Measurements from ENCODE around the gene TMPRSS6. TPM values are rescaled to one million over a fixed set of nuclear protein-coding genes. Genes with fewer than 3 reads are reported as not detected.

TMPRSS6 gene
- total and polyA plus RNA-seq, 2 of the 13 experiments (the other 11 are each of a cell fraction or from before 2014, with no cell fraction given), result 4.2 to 4.8 TPM

DNA sequence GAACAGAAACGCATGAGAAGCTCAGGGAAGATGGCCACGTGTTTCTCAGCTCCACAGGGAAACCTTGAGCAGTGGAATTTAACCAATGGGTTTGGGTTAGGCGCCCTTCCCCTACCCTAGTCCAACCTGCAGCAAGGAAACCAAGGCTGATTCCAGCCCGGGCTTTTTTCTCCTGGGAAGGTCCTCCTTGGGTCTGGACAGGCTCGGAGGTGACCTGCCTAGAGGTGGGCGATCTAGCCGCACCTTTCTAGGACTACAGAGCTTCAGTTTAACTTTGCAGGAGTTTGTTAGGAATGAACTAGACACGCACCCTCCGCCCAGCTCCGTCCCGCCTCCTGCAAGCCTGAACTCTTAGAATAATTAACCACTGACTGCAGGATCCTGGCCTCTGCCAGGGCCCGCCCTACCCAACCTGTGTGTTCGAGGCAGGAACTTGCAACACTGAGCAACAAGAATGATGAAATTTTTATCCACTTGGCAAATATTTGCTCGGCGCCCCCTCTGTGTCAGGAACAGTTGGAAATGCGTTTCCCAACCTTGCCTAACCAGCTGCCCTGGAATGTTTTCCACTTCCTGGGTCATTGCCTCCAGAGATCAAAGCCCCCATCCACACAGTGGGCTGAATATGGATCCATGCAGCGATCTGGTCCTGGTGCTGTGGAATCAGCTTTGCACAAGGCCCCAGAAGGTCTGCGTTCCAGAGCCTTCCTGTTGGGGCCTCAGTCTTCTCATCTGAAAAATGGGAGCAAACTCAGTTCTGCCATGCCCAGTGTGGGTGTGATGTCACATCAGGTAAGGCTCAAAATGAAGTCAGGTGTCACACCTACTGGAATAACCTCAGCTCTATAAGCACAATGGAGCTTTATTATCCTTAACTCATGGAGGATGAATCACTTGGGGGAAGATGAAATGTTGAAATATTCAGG, 76.7 kb downstream of the TMPRSS6 start (continued):
- TF ChIP-seq, protein P1, sequence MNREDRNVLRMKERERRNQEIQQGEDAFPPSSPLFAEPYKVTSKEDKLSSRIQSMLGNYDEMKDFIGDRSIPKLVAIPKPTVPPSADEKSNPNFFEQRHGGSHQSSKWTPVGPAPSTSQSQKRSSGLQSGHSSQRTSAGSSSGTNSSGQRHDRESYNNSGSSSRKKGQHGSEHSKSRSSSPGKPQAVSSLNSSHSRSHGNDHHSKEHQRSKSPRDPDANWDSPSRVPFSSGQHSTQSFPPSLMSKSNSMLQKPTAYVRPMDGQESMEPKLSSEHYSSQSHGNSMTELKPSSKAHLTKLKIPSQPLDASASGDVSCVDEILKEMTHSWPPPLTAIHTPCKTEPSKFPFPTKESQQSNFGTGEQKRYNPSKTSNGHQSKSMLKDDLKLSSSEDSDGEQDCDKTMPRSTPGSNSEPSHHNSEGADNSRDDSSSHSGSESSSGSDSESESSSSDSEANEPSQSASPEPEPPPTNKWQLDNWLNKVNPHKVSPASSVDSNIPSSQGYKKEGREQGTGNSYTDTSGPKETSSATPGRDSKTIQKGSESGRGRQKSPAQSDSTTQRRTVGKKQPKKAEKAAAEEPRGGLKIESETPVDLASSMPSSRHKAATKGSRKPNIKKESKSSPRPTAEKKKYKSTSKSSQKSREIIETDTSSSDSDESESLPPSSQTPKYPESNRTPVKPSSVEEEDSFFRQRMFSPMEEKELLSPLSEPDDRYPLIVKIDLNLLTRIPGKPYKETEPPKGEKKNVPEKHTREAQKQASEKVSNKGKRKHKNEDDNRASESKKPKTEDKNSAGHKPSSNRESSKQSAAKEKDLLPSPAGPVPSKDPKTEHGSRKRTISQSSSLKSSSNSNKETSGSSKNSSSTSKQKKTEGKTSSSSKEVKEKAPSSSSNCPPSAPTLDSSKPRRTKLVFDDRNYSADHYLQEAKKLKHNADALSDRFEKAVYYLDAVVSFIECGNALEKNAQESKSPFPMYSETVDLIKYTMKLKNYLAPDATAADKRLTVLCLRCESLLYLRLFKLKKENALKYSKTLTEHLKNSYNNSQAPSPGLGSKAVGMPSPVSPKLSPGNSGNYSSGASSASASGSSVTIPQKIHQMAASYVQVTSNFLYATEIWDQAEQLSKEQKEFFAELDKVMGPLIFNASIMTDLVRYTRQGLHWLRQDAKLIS (CRISPR knock-in tag; IDR thresholded peaks at IDR 0.05), result no peak; the same call in 1 of the 2 replicates
- TF ChIP-seq, protein P2, sequence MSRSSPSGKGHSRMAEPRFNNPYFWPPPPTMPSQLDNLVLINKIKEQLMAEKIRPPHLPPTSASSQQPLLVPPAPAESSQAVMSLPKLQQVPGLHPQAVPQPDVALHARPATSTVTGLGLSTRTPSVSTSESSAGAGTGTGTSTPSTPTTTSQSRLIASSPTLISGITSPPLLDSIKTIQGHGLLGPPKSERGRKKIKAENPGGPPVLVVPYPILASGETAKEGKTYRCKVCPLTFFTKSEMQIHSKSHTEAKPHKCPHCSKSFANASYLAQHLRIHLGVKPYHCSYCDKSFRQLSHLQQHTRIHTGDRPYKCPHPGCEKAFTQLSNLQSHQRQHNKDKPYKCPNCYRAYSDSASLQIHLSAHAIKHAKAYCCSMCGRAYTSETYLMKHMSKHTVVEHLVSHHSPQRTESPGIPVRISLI (CRISPR knock-in tag; IDR thresholded peaks at IDR 0.05; ENCODE audit: borderline replicate concordance), result no peak
- peak; percentile 94; the same call in 1 of the 2 replicates for TF ChIP-seq SMYD3 (CRISPR knock-in tag; IDR thresholded peaks at IDR 0.05)
- TF ChIP-seq ZFX (CRISPR knock-in tag; IDR thresholded peaks at IDR 0.05; ENCODE audit: low read depth), result peak; percentile 72
- TF ChIP-seq HMGA1 (CRISPR knock-in tag; conservative IDR thresholded peaks at IDR 0.05), result no peak
- TF ChIP-seq JUNB (CRISPR knock-in tag; IDR thresholded peaks at IDR 0.05; ENCODE audit: borderline replicate concordance), result peak; percentile 67; the same call in 1 of the 2 replicates
- TF ChIP-seq TOPORS (CRISPR knock-in tag; IDR thresholded peaks at IDR 0.05), result peak; percentile 76; the same call in 1 of the 2 replicates
- TF ChIP-seq HOXA5 (CRISPR knock-in tag; IDR thresholded peaks at IDR 0.05), result no peak
- no peak for TF ChIP-seq ZNF383 (CRISPR knock-in tag; IDR thresholded peaks at IDR 0.05; ENCODE audit: borderline replicate concordance)
- peak; percentile 58; the same call in 1 of the 2 replicates for TF ChIP-seq ZNF552 (CRISPR knock-in tag; IDR thresholded peaks at IDR 0.05; ENCODE audit: borderline replicate concordance)
- no peak; the same call in 1 of the 2 replicates for TF ChIP-seq KLF15 (CRISPR knock-in tag; IDR thresholded peaks at IDR 0.05; ENCODE audit: borderline replicate concordance)
- TF ChIP-seq, protein P3, sequence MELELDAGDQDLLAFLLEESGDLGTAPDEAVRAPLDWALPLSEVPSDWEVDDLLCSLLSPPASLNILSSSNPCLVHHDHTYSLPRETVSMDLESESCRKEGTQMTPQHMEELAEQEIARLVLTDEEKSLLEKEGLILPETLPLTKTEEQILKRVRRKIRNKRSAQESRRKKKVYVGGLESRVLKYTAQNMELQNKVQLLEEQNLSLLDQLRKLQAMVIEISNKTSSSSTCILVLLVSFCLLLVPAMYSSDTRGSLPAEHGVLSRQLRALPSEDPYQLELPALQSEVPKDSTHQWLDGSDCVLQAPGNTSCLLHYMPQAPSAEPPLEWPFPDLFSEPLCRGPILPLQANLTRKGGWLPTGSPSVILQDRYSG (CRISPR knock-in tag; IDR thresholded peaks at IDR 0.05), result no peak
- TF ChIP-seq NFATC3 (CRISPR knock-in tag; IDR thresholded peaks at IDR 0.05), result no peak; the same call in 1 of the 2 replicates
- TF ChIP-seq CBX1 (IDR thresholded peaks at IDR 0.05; ENCODE audit: low read depth), result peak; percentile 98
- TF ChIP-seq, protein P4, sequence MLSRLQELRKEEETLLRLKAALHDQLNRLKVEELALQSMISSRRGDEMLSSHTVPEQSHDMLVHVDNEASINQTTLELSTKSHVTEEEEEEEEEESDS (CRISPR knock-in tag; IDR thresholded peaks at IDR 0.05; ENCODE audit: borderline replicate concordance), result no peak; the same call in 1 of the 2 replicates
- peak; percentile 94 for TF ChIP-seq ZNF780A (CRISPR knock-in tag; IDR thresholded peaks at IDR 0.05)
- peak; percentile 0 for TF ChIP-seq RBM22 (optimal IDR thresholded peaks at IDR 0.05; ENCODE audit: low read length)
- peak; percentile 82; the same call in 1 of the 2 replicates for TF ChIP-seq FIP1L1 (IDR thresholded peaks at IDR 0.05; ENCODE audit: borderline replicate concordance, insufficient read depth, low read depth, low read length)
- TF ChIP-seq ARID2 (CRISPR knock-in tag; IDR thresholded peaks at IDR 0.05; ENCODE audit: borderline replicate concordance), result peak; percentile 65
- no peak for TF ChIP-seq TBP (CRISPR knock-in tag; IDR thresholded peaks at IDR 0.05)
- TF ChIP-seq, protein P5, sequence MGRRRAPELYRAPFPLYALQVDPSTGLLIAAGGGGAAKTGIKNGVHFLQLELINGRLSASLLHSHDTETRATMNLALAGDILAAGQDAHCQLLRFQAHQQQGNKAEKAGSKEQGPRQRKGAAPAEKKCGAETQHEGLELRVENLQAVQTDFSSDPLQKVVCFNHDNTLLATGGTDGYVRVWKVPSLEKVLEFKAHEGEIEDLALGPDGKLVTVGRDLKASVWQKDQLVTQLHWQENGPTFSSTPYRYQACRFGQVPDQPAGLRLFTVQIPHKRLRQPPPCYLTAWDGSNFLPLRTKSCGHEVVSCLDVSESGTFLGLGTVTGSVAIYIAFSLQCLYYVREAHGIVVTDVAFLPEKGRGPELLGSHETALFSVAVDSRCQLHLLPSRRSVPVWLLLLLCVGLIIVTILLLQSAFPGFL (CRISPR knock-in tag; IDR thresholded peaks at IDR 0.05), result no peak
